Aorta (tissue), 5 donors: ENCODE data around the gene C11orf68. TPM values are rescaled to one million over a fixed set of nuclear protein-coding genes. Genes with fewer than 3 reads are reported as not detected.
A peak's percentile ranks its signal among the peaks of the same experiment; 100 is the strongest.

Experiments
- ATAC-seq: fragments of 200-7000 bp; cut with Tn5 transposase; one replicate; pipeline ENCODE4 v1.9.1; 2022; ENCODE audit warnings: moderate library complexity; ENCODE audit not compliant: low FRiP score
- DNase-seq, 2 donors: peaks; one replicate each; pipeline ENCODE4 v3.0.0-alpha.2; 2020
- H3K27ac ChIP-seq, 2 donors: one replicate each; pipeline ENCODE4 v1.5.1; 2013; ENCODE audit warnings: low read length in 2 of 2, mild to moderate bottlenecking in 2 of 2, moderate library complexity in 2 of 2, control low read depth in 1 of 2, inconsistent platforms in 1 of 2, low read depth in 1 of 2
- H3K27me3 ChIP-seq, 2 donors: one replicate each; pipeline ENCODE4 v1.6.1; 2013; ENCODE audit warnings: control low read depth in 1 of 2, low read length in 1 of 2, mild to moderate bottlenecking in 1 of 2, moderate library complexity in 1 of 2; ENCODE audit not compliant: insufficient read depth in 2 of 2, control insufficient read depth in 1 of 2
- H3K36me3 ChIP-seq, 2 donors: one replicate each; pipeline ENCODE4 v1.6.1; 2013; ENCODE audit warnings: control low read depth in 1 of 2, low read length in 1 of 2, mild to moderate bottlenecking in 1 of 2; ENCODE audit not compliant: insufficient read depth in 2 of 2, control insufficient read depth in 1 of 2
- H3K4me1 ChIP-seq, 2 donors: one replicate each; pipeline ENCODE4 v1.6.1; 2013; ENCODE audit warnings: low read length in 2 of 2, control low read depth in 1 of 2, mild to moderate bottlenecking in 1 of 2, moderate library complexity in 1 of 2; ENCODE audit not compliant: insufficient read depth in 2 of 2, control insufficient read depth in 1 of 2
- H3K4me3 ChIP-seq, 2 donors: one replicate each; pipeline ENCODE4 v1.5.1; 2013; ENCODE audit warnings: low read length in 2 of 2, control low read depth in 1 of 2, mild to moderate bottlenecking in 1 of 2
- H3K9me3 ChIP-seq: one replicate; pipeline ENCODE4 v1.6.1; 2013; ENCODE audit warnings: mild to moderate bottlenecking, low read length; ENCODE audit not compliant: control insufficient read depth
- WGBS, 2 donors: extraction: QIAGEN DNeasy Blood & Tissue Kit; methylation state at CpG; one replicate each; pipeline ENCODE4 v1.1.7; 2013; 5-methylcytosine and 5-hydroxymethylcytosine counted together
- intact Hi-C, 2 donors: fragments of 100-400 bp; cut with DNase I; formaldehyde crosslinking; loops; one replicate each; pipeline versions ENCODE4 v1.14.2 to v1.15.0; 2022
- polyA plus RNA-seq, 2 donors: library from polyadenylated mRNA; stranded (reverse); fragments of 200-250 nt; gene quantifications; one replicate each; pipeline ENCODE4 v1.2.3, GENCODE V29; 2013
- total RNA-seq, 2 donors: library from RNA; stranded (reverse); fragmentation: NEBNext Ultra II Directional; extraction: Animal tissue kit (Norgen Biotek cat#: 25700); gene quantifications; one replicate each; pipeline ENCODE4 v1.2.1, GENCODE V29; 2021
- donor health status: healthy with polysubstance abuse.
- donor health status: Bipolar disorder and iron deficiency.
- donor health status: DM: no; HTN: no; CAD: no.
- donor health status: DM: no; HTN: no; CAD: no.
- donor health status: DM: yes; HTN: yes; CAD: no.

Gene C11orf68
- total and polyA plus RNA-seq, 4 donors = 34.9 to 55.3 (median 46.5) TPM

DNA sequence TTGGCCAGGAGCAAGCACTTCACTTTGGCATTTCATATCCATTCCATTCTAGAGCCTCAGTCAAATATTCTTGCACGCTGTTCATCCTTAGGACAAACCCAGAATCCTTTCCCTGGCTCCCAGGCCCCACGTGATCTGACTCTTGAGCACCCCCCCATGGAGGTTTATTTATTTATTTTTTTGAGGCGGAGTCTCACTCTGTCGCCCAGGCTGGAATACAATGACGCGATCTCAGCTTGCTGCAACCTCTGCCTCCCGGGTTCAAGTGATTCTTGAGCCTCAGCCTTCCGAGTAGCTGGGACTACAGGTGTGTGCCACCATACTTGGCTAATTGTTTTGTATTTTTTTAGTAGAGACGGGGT is 13.7 kb upstream of the C11orf68 start:
- H3K36me3 ChIP-seq = no peaks in the 10 kb centered on the region
- no peaks in the 10 kb centered on the region for H3K4me1 ChIP-seq
- H3K4me3 ChIP-seq = no peak overlapping the region
- intact Hi-C loops = no loop called here
- H3K9me3 ChIP-seq = no peaks in the 10 kb centered on the region
- 28 to 29% methylated on average over 9 of the region's 9 CpGs for WGBS, 2 donors
- no peak overlapping the region for H3K27ac ChIP-seq
- no peak for ATAC-seq
- no peaks in the 10 kb centered on the region for H3K27me3 ChIP-seq
- DNase-seq = no peak

DNA sequence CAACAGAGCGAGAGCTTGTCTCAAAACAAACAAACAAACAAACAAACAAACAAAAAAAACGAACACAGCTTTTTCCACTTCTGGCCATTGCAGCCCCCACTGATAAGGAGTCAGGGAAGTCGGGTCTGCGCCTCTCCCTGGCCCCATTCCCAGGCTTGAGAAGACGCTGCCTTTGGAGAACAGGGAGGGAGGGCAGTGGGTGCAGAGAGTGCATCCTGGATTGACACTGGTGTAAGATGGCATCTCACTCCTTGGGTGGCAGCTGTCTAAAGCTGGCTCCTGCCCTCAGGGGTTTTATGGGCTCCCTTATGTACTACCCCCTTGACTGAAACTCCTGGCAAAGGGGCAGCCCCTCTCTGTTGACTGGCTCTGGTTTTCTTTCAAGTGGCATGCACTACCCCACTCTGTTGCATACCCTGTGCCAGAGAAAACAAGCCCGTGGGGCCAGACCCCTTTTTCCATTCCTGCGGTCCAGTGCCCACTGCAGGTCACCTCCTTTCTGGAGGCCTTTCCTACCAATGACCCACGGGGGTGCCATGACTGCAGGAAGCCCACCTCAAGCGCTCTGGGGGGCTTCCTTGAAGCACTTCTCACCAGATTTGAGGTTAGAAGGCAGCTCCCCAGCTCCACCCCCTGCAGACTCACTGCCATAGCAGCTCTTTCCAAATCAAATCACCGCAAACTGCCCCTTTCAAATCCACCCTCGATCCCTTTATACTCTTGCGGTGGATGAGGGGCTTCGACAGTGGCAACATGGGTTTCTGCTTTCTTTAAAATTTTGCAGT is 13.1 kb upstream of the C11orf68 start:
- H3K27me3 ChIP-seq = no peaks in the 10 kb centered on the region
- H3K4me1 ChIP-seq = no peaks in the 10 kb centered on the region
- H3K9me3 ChIP-seq = no peaks in the 10 kb centered on the region
- no peak overlapping the region for H3K27ac ChIP-seq
- no peak for DNase-seq
- WGBS, 2 donors = 37 to 39% methylated on average over 13 of the region's 13 CpGs
- intact Hi-C loops = no loop called here
- H3K4me3 ChIP-seq = no peak overlapping the region
- no peak for ATAC-seq
- no peaks in the 10 kb centered on the region for H3K36me3 ChIP-seq

DNA sequence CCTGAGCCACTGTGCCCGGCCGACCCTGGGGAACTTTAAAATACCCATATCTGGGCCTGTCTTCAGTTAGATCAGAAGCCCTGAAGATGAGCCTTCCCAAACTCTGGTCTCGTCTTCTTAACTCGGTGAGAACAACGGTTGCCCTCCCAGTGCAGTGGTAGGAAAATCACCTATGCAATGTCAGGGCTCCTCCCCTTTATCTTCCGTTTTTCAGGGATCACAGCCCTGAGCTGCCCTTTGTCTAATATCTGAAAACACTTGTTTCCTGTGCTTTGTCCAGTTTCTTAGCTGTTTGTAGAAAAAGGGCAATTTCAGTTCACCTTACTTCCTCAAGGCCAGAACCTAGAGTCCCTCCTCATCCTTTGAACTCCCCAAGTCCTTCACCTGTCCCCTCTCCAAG is 9.8 kb upstream of the C11orf68 start:
- WGBS, 2 donors = 76% methylated on average over 6 of the region's 6 CpGs
- no peak for ATAC-seq
- Histone ChIP-seq H3K4me1 (no peaks in the 10 kb centered on the region), H3K27ac (no peak overlapping the region), H3K4me3 (no peak overlapping the region), H3K36me3 (no peaks in the 10 kb centered on the region), H3K9me3 (no peaks in the 10 kb centered on the region), H3K27me3 (no peaks in the 10 kb centered on the region)
- intact Hi-C loops = no loop called here
- DNase-seq = no peak

DNA sequence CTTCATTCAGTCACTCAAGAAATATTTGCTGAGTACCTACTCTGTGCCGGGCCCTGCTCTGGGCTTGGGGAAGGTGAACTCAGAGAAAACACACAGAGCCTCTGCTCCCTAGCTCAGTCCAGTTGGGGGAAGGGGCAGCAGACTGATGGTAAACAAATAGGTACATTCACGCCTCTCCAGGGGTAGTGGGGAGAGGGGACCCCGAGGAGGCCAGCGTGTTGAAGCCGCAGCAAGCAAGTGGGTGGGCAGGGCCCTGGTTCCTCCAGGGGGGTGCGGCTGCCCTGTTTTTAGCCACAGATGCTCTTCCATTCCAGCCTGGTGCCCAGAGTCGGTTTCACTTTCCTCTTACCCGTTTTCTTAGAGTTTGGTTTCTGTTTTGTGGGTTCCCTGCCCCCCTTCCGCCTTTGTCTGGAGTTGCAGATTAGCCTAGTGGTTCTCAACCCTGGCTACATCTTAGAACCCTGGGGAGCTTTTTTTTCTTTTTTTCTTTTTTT is 9.1 kb upstream of the C11orf68 start:
- Histone ChIP-seq H3K9me3 (no peaks in the 10 kb centered on the region), H3K27ac (no peak overlapping the region), H3K4me3 (no peak overlapping the region), H3K4me1 (no peaks in the 10 kb centered on the region), H3K27me3 (no peaks in the 10 kb centered on the region), H3K36me3 (no peaks in the 10 kb centered on the region)
- ATAC-seq = no peak
- intact Hi-C loops = no loop called here
- WGBS, 2 donors = 55 to 60% methylated on average over 9 of the region's 9 CpGs
- DNase-seq = peak in 1 of 2 donors; percentile 64

DNA sequence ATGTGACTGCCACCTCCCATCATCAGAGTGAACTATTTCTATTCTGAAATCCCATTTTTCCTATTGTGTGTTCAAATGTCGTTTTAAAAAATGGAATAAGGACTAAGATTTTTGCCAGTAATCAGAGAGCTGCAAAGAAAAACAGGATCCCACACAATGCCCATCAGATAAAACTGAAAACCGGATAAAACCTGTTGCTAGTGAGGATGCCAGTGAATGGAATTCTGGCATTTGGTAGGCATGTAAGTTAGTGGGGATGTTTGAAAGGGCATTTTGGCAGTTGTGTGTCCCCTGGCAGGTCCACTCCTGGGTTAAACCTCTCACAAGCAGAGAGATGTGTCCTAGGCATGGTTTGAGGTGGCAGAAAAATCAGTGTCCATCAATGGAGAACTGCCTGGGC is 6.5 kb upstream of the C11orf68 start:
- Histone ChIP-seq H3K9me3 (no peaks in the 10 kb centered on the region), H3K4me3 (no peak overlapping the region), H3K36me3 (no peaks in the 10 kb centered on the region), H3K27me3 (no peaks in the 10 kb centered on the region), H3K27ac (no peak overlapping the region), H3K4me1 (no peaks in the 10 kb centered on the region)
- 6 to 7% methylated on average over 2 of the region's 2 CpGs for WGBS, 2 donors
- ATAC-seq = no peak
- no peak for DNase-seq
- intact Hi-C loops = no loop called here

DNA sequence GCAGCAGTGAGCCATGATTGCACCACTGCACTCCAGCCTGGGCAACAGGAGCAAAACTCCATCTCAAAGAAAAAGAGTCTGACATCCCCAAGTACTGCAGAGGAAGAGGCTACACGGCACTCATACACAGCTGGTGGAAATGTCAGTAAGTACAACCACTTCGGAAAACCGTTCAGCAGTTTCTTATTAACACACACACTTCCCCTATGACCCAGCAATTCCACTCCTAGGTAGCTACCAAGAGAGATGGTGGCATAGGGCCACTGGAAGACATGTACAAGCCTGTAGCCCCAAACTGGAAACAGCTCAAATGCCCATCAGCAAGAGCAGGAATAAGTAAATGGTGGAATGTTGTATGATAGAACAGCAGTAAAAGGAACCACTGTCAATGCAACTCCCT is 3.7 kb upstream of the C11orf68 start:
- Histone ChIP-seq H3K36me3 (no peaks in the 10 kb centered on the region), H3K27ac (no peak overlapping the region), H3K4me1 (no peaks in the 10 kb centered on the region), H3K27me3 (no peaks in the 10 kb centered on the region), H3K9me3 (no peaks in the 10 kb centered on the region), H3K4me3 (no peak overlapping the region)
- no peak for DNase-seq
- 87% methylated on average over 3 of the region's 3 CpGs for WGBS, 2 donors
- no peak for ATAC-seq
- intact Hi-C loops = loop anchor here in 1 of 2 donors (5.0 kb wide), 2 partner anchors 35 to 40 kb away; partner anchors contain the start of genes FIBP and SART1

DNA sequence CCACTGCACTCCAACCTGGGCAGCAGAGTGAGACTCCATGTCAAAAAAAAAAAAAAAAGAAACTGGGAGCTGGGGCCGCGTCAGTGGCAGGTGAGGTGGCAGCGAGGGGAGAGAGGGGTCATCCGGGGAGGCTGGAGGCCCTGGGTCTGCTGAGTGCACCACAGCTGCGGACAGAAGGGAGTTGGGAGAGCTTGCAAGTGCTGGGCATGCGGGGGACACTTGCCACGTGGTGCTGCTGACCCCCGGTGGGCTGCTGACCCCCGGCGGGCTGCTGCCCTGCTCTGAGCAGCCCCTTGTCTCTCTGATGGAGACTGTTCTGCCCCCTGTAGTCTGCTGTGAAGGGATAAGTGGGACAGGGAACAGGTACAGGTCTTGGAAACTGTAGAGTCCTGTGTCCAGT is 3.0 kb upstream of the C11orf68 start:
- Histone ChIP-seq H3K36me3 (no peaks in the 10 kb centered on the region), H3K4me3 (no peak overlapping the region), H3K4me1 (no peaks in the 10 kb centered on the region), H3K9me3 (no peaks in the 10 kb centered on the region), H3K27me3 (no peaks in the 10 kb centered on the region), H3K27ac (no peak overlapping the region)
- WGBS, 2 donors = 88 to 90% methylated on average over 10 of the region's 10 CpGs
- DNase-seq (no peak), ATAC-seq (no peak)
- intact Hi-C loops = loop anchor here in 1 of 2 donors (5.0 kb wide), 2 partner anchors 35 to 40 kb away; partner anchors contain the start of genes FIBP and SART1

DNA sequence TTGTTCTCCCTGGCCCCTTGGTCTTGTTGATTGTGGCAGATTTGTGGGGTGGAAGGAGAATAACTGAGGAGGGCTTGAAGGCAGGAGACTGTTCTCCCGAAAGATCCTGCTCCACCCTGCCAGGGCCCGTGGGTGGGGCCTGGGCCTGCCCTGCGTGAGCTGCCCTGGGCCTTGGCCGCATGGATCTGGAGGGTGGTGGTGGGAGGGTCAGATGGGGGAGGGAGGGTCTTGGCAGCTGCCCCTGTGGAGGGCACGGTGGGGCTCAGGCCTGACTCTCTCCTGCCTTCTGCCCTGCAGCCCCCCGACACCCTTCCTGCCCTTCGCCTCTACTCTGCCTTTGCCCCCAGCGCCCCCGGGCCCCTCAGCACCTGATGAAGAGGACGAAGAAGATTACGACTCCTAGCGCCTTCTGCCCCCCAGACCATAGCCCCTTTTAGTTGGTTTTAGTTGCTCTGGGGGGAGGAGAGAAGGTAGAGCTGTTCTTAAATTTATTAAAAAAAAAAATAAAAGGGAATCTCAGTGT is 2.2 kb upstream of the C11orf68 start:
- no peaks in the 10 kb centered on the region for H3K4me1 ChIP-seq
- intact Hi-C loops = loop anchor here in 1 of 2 donors (5.0 kb wide), 2 partner anchors 34 to 41 kb away; partner anchors contain the start of genes FIBP and SART1
- no peak overlapping the region for H3K4me3 ChIP-seq
- H3K27ac ChIP-seq = no peak overlapping the region
- no peaks in the 10 kb centered on the region for H3K27me3 ChIP-seq
- ATAC-seq (no peak), DNase-seq (no peak)
- no peaks in the 10 kb centered on the region for H3K9me3 ChIP-seq
- 63 to 71% methylated on average over 12 of the region's 12 CpGs for WGBS, 2 donors
- no peaks in the 10 kb centered on the region for H3K36me3 ChIP-seq

DNA sequence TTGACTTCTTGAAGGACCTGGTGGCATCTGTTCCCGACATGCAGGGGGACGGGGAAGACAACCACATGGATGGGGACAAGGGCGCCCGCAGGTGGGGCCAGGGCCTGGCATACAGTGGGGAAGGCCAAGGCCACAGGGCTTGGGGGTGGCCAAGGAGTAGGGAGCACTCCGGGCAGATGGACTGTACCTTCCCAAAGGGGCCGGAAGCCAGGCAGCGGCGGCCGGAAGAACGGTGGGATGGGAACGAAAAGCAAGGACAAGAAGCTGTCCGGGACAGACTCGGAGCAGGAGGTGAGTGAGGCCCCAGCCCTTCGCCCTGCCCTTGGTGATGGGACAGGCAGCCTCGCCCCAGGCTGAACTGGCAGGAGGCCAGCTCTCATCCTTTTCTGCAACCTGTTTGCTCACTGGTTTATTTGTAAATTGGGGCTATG is 1.5 kb upstream of the C11orf68 start:
- Histone ChIP-seq H3K9me3 (no peaks in the 10 kb centered on the region), H3K27ac (no peak overlapping the region), H3K4me1 (peaks cover 0 to 1% of the 10 kb centered on the region in 2 donors), H3K27me3 (no peaks in the 10 kb centered on the region), H3K36me3 (no peaks in the 10 kb centered on the region), H3K4me3 (peak overlapping the region in 1 of 2 donors; percentile 51)
- 55 to 66% methylated on average over 15 of the region's 15 CpGs for WGBS, 2 donors
- intact Hi-C loops = loop anchor here in 1 of 2 donors (5.0 kb wide), 2 partner anchors 33 to 42 kb away; partner anchors contain the start of genes FIBP and SART1
- DNase-seq (no peak), ATAC-seq (no peak)
